Parathyroid adenoma (tissue), 2 donors: Measurements from ENCODE around the gene RFTN2.

ENCODE experiments used
- H2AFZ ChIP-seq: fragments of 300-600 bp; sonication (generic); one replicate; pipeline ENCODE4 v1.7.0; 2017; ENCODE audit warnings: antibody characterized with exemption, mild to moderate bottlenecking
- H3K27ac ChIP-seq: fragments of 300-600 bp; sonication (generic); one replicate; pipeline ENCODE4 v1.7.0; 2017
- H3K27me3 ChIP-seq: fragments of 300-600 bp; sonication (generic); one replicate; pipeline ENCODE4 v1.7.0; 2017; ENCODE audit warnings: low read length; ENCODE audit not compliant: control insufficient read depth, insufficient read depth
- H3K36me3 ChIP-seq: fragments of 300-600 bp; sonication (generic); one replicate; pipeline ENCODE4 v1.7.0; 2017; ENCODE audit warnings: low read length; ENCODE audit not compliant: control insufficient read depth, insufficient read depth
- H3K4me1 ChIP-seq: fragments of 300-600 bp; sonication (generic); one replicate; pipeline ENCODE4 v1.7.0; 2017; ENCODE audit warnings: control low read depth
- H3K4me2 ChIP-seq: fragments of 300-600 bp; sonication (generic); one replicate; pipeline ENCODE4 v1.7.0; 2017; ENCODE audit warnings: low read length
- H3K4me3 ChIP-seq: fragments of 300-600 bp; sonication (generic); one replicate; pipeline ENCODE4 v1.7.0; 2017; ENCODE audit warnings: low read depth, low read length
- H3K79me2 ChIP-seq: fragments of 300-600 bp; sonication (generic); one replicate; pipeline ENCODE4 v1.7.0; 2017; ENCODE audit warnings: control low read depth
- H3K9ac ChIP-seq: fragments of 300-600 bp; sonication (generic); one replicate; pipeline ENCODE4 v1.7.0; 2017; ENCODE audit warnings: mild to moderate bottlenecking
- H3K9me3 ChIP-seq: fragments of 300-600 bp; sonication (generic); one replicate; pipeline ENCODE4 v1.7.0; 2017; ENCODE audit warnings: low read length; ENCODE audit not compliant: control insufficient read depth
- CTCF ChIP-seq: fragments of 300-600 bp; sonication (generic); IDR thresholded peaks from one replicate; pipeline ENCODE4 v1.7.0; 2017; ENCODE audit warnings: antibody characterized with exemption, mild to moderate bottlenecking
- donor health status: primary hyperparathyroidism.

Gene RFTN2

DNA sequence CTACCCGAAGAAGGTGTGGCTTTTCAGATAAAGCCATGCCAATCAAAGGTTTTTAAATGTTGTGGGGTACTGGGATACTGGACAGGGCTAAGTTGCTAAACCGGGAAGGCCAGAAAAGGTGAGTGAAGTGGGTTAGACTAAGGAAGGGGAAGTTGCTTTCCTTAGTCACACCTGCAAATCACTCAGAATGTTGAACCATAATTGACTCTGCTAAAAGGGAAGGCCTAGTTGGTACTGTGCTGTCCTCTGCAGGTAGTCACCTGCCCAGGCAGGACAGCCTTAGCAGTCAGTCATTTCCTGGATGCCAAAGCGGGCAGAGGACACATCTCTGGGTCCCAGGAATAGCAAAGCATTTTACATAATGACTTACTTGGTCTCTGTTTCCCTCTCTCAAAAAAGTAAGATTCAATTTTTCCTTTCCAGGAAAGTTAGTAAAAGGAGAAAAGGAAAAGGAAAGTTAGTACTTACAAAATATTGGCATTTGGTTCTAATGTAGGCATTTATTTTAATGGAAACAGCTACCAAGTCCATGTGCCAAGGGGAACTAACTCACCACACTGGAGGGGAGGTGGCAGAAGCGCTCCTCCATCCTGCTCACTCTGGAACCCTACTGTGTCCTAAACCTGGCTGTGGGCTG, 60.3 kb downstream of the RFTN2 start:
- Histone ChIP-seq H3K9me3 (no peaks in the 10 kb centered on the region), H3K36me3 (no peaks in the 10 kb centered on the region), H3K27ac (no peak overlapping the region), H3K79me2 (no peaks in the 10 kb centered on the region), H2AFZ (no peak overlapping the region), H3K27me3 (no peaks in the 10 kb centered on the region), H3K9ac (no peak overlapping the region), H3K4me2 (no peak overlapping the region), H3K4me3 (no peak overlapping the region), H3K4me1 (no peaks in the 10 kb centered on the region)
- TF ChIP-seq CTCF: no peak

- Histone ChIP-seq H3K27me3 (no peaks in the 10 kb centered on the region), H3K27ac (no peak overlapping the region), H3K9me3 (no peaks in the 10 kb centered on the region), H3K79me2 (no peaks in the 10 kb centered on the region), H3K36me3 (no peaks in the 10 kb centered on the region), H3K4me1 (no peaks in the 10 kb centered on the region), H3K4me3 (no peak overlapping the region), H2AFZ (no peak overlapping the region), H3K4me2 (no peak overlapping the region), H3K9ac (no peak overlapping the region)
- TF ChIP-seq CTCF: no peak
Measured at GRCh38 chr2:197614532-197614931, 60.9 kb downstream of the RFTN2 start.

DNA sequence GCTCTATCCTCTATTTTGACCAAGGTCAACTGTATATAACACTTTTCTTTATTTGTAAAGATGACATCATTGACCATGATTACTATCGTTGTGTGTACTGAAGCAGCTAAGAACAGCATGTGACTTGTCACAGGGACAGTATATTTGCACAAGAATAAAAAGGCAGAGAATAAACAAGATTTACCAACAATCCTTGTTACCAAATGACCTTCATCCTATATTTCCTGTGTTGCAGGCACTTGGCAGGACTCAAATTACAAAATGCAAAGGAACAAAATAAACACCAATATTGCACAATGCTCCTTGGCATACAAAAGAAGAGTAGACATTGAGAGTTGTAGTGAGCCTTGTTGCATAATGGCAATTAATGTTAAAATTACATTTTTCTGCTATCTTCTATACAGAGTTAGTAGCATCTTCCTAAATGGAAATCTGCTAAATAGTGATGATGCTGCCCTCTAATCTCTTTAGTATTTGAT, 61.8 kb downstream of the RFTN2 start:
- H3K36me3 ChIP-seq: no peaks in the 10 kb centered on the region
- H3K4me1 ChIP-seq: no peaks in the 10 kb centered on the region
- no peak overlapping the region for H3K4me3 ChIP-seq
- H2AFZ ChIP-seq: no peak overlapping the region
- no peaks in the 10 kb centered on the region for H3K79me2 ChIP-seq
- no peak overlapping the region for H3K4me2 ChIP-seq
- H3K9me3 ChIP-seq: no peaks in the 10 kb centered on the region
- H3K9ac ChIP-seq: no peak overlapping the region
- TF ChIP-seq CTCF: no peak
- H3K27me3 ChIP-seq: no peaks in the 10 kb centered on the region
- no peak overlapping the region for H3K27ac ChIP-seq

DNA sequence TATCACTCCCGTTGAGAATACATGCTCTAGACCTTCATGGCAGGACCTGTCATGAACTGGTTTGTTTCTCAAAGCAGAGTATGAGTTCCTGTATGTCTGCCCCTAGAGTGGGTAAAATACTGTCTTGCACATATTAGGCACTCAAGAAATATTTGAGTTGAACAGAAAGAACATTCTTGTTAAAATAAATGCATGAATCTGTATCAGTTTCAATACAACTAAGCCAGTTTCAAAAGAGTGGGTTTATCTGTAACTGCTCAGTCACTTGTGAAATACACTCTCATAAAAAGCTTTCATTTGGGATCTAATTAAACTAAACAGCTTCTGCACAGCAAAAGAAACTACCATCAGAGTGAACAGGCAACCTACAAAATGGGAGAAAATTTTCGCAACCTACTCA, 69.2 kb downstream of the RFTN2 start:
- Histone ChIP-seq H3K4me1 (no peaks in the 10 kb centered on the region), H3K4me2 (no peak overlapping the region), H3K4me3 (no peak overlapping the region), H3K27ac (no peak overlapping the region), H3K9me3 (no peaks in the 10 kb centered on the region), H3K79me2 (no peaks in the 10 kb centered on the region), H3K36me3 (no peaks in the 10 kb centered on the region), H3K27me3 (no peaks in the 10 kb centered on the region), H2AFZ (no peak overlapping the region), H3K9ac (no peak overlapping the region)
- TF ChIP-seq CTCF: no peak
